Measurements from ENCODE around the gene ACTR1B.
"Not testable (repeated sequence)": the region's sequence is repeated elsewhere in the genome, so short reads cannot be mapped to it uniquely, and the experiment has no call there.

ACTR1B gene

GRCh38 chr2:97644023-97644717 lies 19.7 kb downstream of the ACTR1B start:
- Histone ChIP-seq H3K27me3 (ENCODE audit: low read length) (no peaks in the 10 kb centered on the region), H3F3A (ENCODE audit: insufficient read depth) (peaks cover 7% of the 10 kb centered on the region; the same call in 1 of the 2 replicates), H3K27ac (ENCODE audit: low read depth, low read length) (no peak overlapping the region), H3K9ac (ENCODE audit: low read length) (no peak overlapping the region), H3K36me3 (ENCODE audit: low read length) (peaks cover 13% of the 10 kb centered on the region), H3K9me3 (ENCODE audit: insufficient read depth, low read length) (no peaks in the 10 kb centered on the region), H3K9me2 (replicated peaks; ENCODE audit: insufficient read depth, low read length) (no peaks in the 10 kb centered on the region), H3K79me2 (ENCODE audit: insufficient read depth, low read length) (peaks cover 16% of the 10 kb centered on the region; the same call in 1 of the 2 replicates), H4K20me1 (ENCODE audit: low read depth, low read length) (no peaks in the 10 kb centered on the region), H2AFZ (ENCODE audit: low read depth, low read length, severe bottlenecking) (no peak overlapping the region), H3K4me3 (ENCODE audit: insufficient read depth, low read length, poor library complexity, severe bottlenecking) (no peak overlapping the region), H3K4me2 (ENCODE audit: low read depth, low read length, poor library complexity, severe bottlenecking) (no peak overlapping the region)
- TF ChIP-seq EZH2phosphoT487 (conservative IDR thresholded peaks at IDR 0.05; ENCODE audit: low read length): no peak
- no peak for TF ChIP-seq CTCF (IDR thresholded peaks at IDR 0.05; ENCODE audit: insufficient read depth, low read length, poor library complexity, severe bottlenecking)

DNA sequence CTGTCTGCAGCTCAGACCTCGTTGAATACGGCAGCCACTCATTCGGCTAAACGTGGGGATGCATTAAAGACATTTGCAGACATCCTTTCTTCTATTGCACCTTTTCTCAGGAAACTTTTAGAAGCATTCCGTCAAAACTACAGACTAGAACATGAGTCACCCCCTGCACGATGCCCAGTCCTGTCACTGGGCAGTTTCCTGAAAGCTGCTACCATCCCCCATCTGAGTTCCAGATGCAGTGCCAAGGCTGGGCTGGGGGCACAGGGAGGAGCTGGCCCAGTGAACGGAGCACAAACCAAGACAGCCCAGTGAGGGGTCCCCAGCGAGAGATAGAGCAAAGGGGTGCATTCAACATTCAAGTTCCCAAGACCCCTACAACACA lies 37.8 kb downstream of the ACTR1B start:
- H3K79me2 ChIP-seq (ENCODE audit: insufficient read depth, low read length); H2AFZ ChIP-seq (ENCODE audit: low read depth, low read length, severe bottlenecking); H4K20me1 ChIP-seq (ENCODE audit: low read depth, low read length); H3K36me3 ChIP-seq (ENCODE audit: low read length); H3K4me3 ChIP-seq (ENCODE audit: insufficient read depth, low read length, poor library complexity, severe bottlenecking); H3K4me2 ChIP-seq (ENCODE audit: low read depth, low read length, poor library complexity, severe bottlenecking); H3K9ac ChIP-seq (ENCODE audit: low read length); H3K9me2 ChIP-seq (replicated peaks; ENCODE audit: insufficient read depth, low read length); H3K27me3 ChIP-seq (ENCODE audit: low read length); H3K9me3 ChIP-seq (ENCODE audit: insufficient read depth, low read length); H3K27ac ChIP-seq (ENCODE audit: low read depth, low read length); H3F3A ChIP-seq (ENCODE audit: insufficient read depth): not testable (repeated sequence)

DNA sequence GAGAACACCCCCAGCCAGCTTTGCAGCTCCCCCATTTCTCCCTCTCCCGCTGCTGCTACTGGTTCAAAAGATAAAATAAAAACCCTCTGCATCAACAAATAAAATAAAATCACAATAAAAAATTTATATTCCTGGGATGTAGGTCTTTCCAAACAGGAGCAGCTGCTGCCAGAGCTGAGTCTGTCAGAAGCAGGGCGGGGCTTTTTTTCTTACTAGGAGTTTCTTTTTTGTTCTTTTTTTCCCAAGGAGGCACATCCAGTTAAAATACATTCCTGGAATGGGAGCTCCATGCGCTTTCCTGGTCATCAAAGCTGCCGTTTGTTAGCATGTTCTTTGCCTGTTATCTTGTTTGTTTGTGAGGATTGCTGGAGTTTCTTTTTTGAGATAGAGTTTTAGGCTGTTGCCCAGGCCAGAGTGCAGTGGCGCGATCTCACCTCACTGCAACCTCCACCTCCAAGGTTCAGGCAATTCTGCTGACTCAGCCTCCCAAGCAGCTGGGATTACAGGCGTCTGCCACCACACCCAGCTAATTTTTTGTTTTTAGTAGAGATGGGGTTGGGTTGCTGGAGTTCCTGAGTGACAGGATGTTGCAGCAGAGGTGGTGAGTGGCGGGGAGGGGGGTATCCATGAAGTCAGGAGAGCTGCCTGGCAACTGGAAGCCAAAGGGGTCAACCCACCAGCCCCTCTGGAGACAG lies 38.3 kb downstream of the ACTR1B start:
- not testable (repeated sequence) for H3K4me3 ChIP-seq (ENCODE audit: insufficient read depth, low read length, poor library complexity, severe bottlenecking); H2AFZ ChIP-seq (ENCODE audit: low read depth, low read length, severe bottlenecking); H3F3A ChIP-seq (ENCODE audit: insufficient read depth); H3K4me2 ChIP-seq (ENCODE audit: low read depth, low read length, poor library complexity, severe bottlenecking); H3K79me2 ChIP-seq (ENCODE audit: insufficient read depth, low read length); H3K36me3 ChIP-seq (ENCODE audit: low read length); H3K9me3 ChIP-seq (ENCODE audit: insufficient read depth, low read length); H4K20me1 ChIP-seq (ENCODE audit: low read depth, low read length); H3K9me2 ChIP-seq (replicated peaks; ENCODE audit: insufficient read depth, low read length); H3K27ac ChIP-seq (ENCODE audit: low read depth, low read length); H3K27me3 ChIP-seq (ENCODE audit: low read length); H3K9ac ChIP-seq (ENCODE audit: low read length)

DNA sequence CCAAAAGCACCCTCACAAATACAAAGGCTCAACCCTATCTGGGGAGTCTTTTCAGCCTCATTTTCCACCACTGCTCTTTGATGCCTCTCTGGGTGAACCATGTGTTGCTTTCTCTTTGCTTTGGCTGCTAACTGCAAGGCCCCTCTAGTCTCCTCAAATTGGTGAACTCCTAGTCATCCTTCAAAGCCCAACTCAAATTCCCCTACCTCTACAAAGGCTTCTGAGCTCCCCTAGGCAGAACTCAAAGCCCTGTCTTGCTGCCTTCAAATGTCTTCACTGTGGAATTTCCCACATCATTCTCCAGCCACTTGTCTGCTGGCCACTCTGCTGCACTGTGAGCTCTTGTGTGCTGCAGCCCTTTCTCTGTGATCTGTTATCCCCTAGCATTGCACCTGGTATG lies 40.9 kb downstream of the ACTR1B start:
- H3K9me3 ChIP-seq (ENCODE audit: insufficient read depth, low read length); H3K4me2 ChIP-seq (ENCODE audit: low read depth, low read length, poor library complexity, severe bottlenecking); H3K9me2 ChIP-seq (replicated peaks; ENCODE audit: insufficient read depth, low read length); H4K20me1 ChIP-seq (ENCODE audit: low read depth, low read length); H3K27me3 ChIP-seq (ENCODE audit: low read length); H3F3A ChIP-seq (ENCODE audit: insufficient read depth); H3K36me3 ChIP-seq (ENCODE audit: low read length); H3K4me3 ChIP-seq (ENCODE audit: insufficient read depth, low read length, poor library complexity, severe bottlenecking); H2AFZ ChIP-seq (ENCODE audit: low read depth, low read length, severe bottlenecking); H3K27ac ChIP-seq (ENCODE audit: low read depth, low read length); H3K79me2 ChIP-seq (ENCODE audit: insufficient read depth, low read length); H3K9ac ChIP-seq (ENCODE audit: low read length): not testable (repeated sequence)

- not testable (repeated sequence) for H3K36me3 ChIP-seq (ENCODE audit: low read length)
Observed at GRCh38 chr2:97620492-97620891, 43.4 kb downstream of the ACTR1B start.

DNA sequence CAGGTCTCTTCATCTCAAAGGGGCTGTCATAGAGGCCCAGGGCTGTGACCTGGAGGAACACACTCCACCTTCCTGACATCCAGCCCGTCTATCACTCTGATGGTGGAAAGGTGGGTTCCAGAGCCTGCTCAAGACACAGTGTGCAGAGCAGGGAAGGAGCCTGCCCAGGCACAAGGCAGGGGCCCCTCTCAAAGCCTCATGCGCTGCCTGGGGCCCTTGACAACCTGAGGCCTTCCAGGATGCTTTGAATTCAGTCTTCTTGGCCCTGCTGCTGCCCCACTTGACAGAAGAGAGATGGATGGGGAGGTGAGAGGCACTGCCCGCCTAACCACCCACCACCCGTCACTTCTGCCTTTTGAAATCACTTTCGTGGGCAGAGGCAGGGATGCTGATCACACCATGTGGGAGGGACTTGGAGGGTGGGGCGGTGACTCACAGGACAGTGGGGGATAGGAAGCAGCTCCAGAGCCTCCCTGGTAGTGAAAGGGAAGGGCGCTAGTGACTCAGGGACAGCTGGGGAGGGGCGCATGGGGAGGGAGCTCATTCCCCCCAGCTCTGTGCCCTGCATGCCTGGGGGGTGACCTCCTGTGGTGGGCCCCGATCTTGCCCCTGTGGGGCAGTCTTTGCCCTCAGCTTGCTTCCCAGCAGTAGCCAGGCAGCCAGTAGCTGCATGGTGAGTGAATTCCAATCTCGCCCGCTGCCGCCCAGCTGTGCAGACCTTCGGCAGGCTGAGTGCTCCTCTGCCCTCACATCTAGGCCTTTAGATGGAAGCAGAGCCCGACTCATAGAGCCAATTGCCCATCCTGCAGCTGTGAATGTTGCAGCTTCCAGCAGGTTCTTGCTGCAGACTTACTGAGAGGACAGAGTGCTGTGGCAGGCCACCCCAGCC lies 44.7 kb downstream of the ACTR1B start:
- not testable (repeated sequence) for H4K20me1 ChIP-seq (ENCODE audit: low read depth, low read length); H3K27ac ChIP-seq (ENCODE audit: low read depth, low read length); H3K4me2 ChIP-seq (ENCODE audit: low read depth, low read length, poor library complexity, severe bottlenecking)

More at GRCh38 chr2:97620492-97620891, 43.4 kb downstream of the ACTR1B start:
- H3K27me3 ChIP-seq (ENCODE audit: low read length); H3F3A ChIP-seq (ENCODE audit: insufficient read depth); H3K9me2 ChIP-seq (replicated peaks; ENCODE audit: insufficient read depth, low read length); H3K4me2 ChIP-seq (ENCODE audit: low read depth, low read length, poor library complexity, severe bottlenecking); H3K27ac ChIP-seq (ENCODE audit: low read depth, low read length); H3K9me3 ChIP-seq (ENCODE audit: insufficient read depth, low read length); H3K9ac ChIP-seq (ENCODE audit: low read length); H4K20me1 ChIP-seq (ENCODE audit: low read depth, low read length); H2AFZ ChIP-seq (ENCODE audit: low read depth, low read length, severe bottlenecking); H3K4me3 ChIP-seq (ENCODE audit: insufficient read depth, low read length, poor library complexity, severe bottlenecking); H3K79me2 ChIP-seq (ENCODE audit: insufficient read depth, low read length): not testable (repeated sequence)

More for the DNA sequence above, 44.7 kb downstream of the ACTR1B start:
- H3K4me3 ChIP-seq (ENCODE audit: insufficient read depth, low read length, poor library complexity, severe bottlenecking); H2AFZ ChIP-seq (ENCODE audit: low read depth, low read length, severe bottlenecking); H3K36me3 ChIP-seq (ENCODE audit: low read length); H3K9ac ChIP-seq (ENCODE audit: low read length); H3K9me2 ChIP-seq (replicated peaks; ENCODE audit: insufficient read depth, low read length); H3K27me3 ChIP-seq (ENCODE audit: low read length); H3K79me2 ChIP-seq (ENCODE audit: insufficient read depth, low read length); H3F3A ChIP-seq (ENCODE audit: insufficient read depth); H3K9me3 ChIP-seq (ENCODE audit: insufficient read depth, low read length): not testable (repeated sequence)

All from SU-DHL-6 (cell line).